ENCODE measurements around the gene PACSIN2. TPM values are rescaled to one million over a fixed set of nuclear protein-coding genes. Genes with fewer than 3 reads are reported as not detected.
A peak's percentile ranks its signal among the peaks of the same experiment; 100 is the strongest.

Gene PACSIN2
- total RNA-seq, 1 donor = 35.2 TPM

GRCh38 chr22:42855721-42856120 is 159.2 kb downstream of the PACSIN2 start:
- DNase-seq (ENCODE audit: low read depth) = no peak
- no peak for TF ChIP-seq CTCF (IDR thresholded peaks at IDR 0.05; ENCODE audit: insufficient read depth, low read length)
- H3K4me3 ChIP-seq (ENCODE audit: low read depth, low read length) = peak overlapping the region; percentile 94

GRCh38 chr22:42855211-42855610 is 159.7 kb downstream of the PACSIN2 start:
- DNase-seq (ENCODE audit: low read depth) = peak; percentile 19
- peak overlapping the region; percentile 94 for H3K4me3 ChIP-seq (ENCODE audit: low read depth, low read length)
- no peak for TF ChIP-seq CTCF (IDR thresholded peaks at IDR 0.05; ENCODE audit: insufficient read depth, low read length)

GRCh38 chr22:42848941-42849550 is 165.9 kb downstream of the PACSIN2 start:
- DNase-seq (ENCODE audit: low read depth) = no peak
- TF ChIP-seq CTCF (IDR thresholded peaks at IDR 0.05; ENCODE audit: insufficient read depth, low read length) = no peak
- H3K4me3 ChIP-seq (ENCODE audit: low read depth, low read length) = no peak overlapping the region

GRCh38 chr22:42847110-42847509 is 167.8 kb downstream of the PACSIN2 start:
- no peak overlapping the region for H3K4me3 ChIP-seq (ENCODE audit: low read depth, low read length)
- DNase-seq (ENCODE audit: low read depth) = no peak
- TF ChIP-seq CTCF (IDR thresholded peaks at IDR 0.05; ENCODE audit: insufficient read depth, low read length) = no peak

GRCh38 chr22:42844756-42845155 is 170.2 kb downstream of the PACSIN2 start:
- TF ChIP-seq CTCF (IDR thresholded peaks at IDR 0.05; ENCODE audit: insufficient read depth, low read length) = no peak
- peak; percentile 25 for DNase-seq (ENCODE audit: low read depth)
- H3K4me3 ChIP-seq (ENCODE audit: low read depth, low read length) = no peak overlapping the region

GRCh38 chr22:42842658-42843370 is 172.1 kb downstream of the PACSIN2 start:
- no peak for DNase-seq (ENCODE audit: low read depth)
- no peak for TF ChIP-seq CTCF (IDR thresholded peaks at IDR 0.05; ENCODE audit: insufficient read depth, low read length)
- no peak overlapping the region for H3K4me3 ChIP-seq (ENCODE audit: low read depth, low read length)
